Endodermal cell (in vitro differentiated cells): Measurements from ENCODE around the gene MAD2L2. TPM values are rescaled to one million over a fixed set of nuclear protein-coding genes. Genes with fewer than 3 reads are reported as not detected.

Experiments
- DNase-seq: peaks from one replicate; pipeline ENCODE4 v3.0.0-alpha.2; 2017
- H3K27ac ChIP-seq: 2 replicates; pipeline ENCODE4 v1.5.1; 2013; ENCODE audit warnings: mild to moderate bottlenecking, low read depth, low read length, moderate library complexity
- H3K27me3 ChIP-seq: 2 replicates; pipeline ENCODE4 v1.6.1; 2013; ENCODE audit warnings: mild to moderate bottlenecking, low read length, moderate library complexity; ENCODE audit not compliant: insufficient read depth, control insufficient read depth, poor library complexity, severe bottlenecking
- H3K36me3 ChIP-seq: 2 replicates; pipeline ENCODE4 v1.7.0; 2013; ENCODE audit warnings: mild to moderate bottlenecking, low read length, moderate library complexity; ENCODE audit not compliant: control insufficient read depth, insufficient read depth
- H3K4me1 ChIP-seq: one replicate; pipeline ENCODE4 v1.7.0; 2013; ENCODE audit warnings: low read length; ENCODE audit not compliant: control insufficient read depth, insufficient read depth
- H3K4me3 ChIP-seq: 2 replicates; pipeline ENCODE4 v1.5.1; 2013; ENCODE audit warnings: mild to moderate bottlenecking, low read length, moderate library complexity
- H3K9ac ChIP-seq: 2 replicates; pipeline ENCODE4 v1.6.1; 2013; ENCODE audit warnings: mild to moderate bottlenecking, low read length, moderate library complexity; ENCODE audit not compliant: poor library complexity, severe bottlenecking; ENCODE audit errors: extremely low read depth
- H3K9me3 ChIP-seq: 2 replicates; pipeline ENCODE4 v1.6.1; 2013; ENCODE audit warnings: mild to moderate bottlenecking, low read length, moderate library complexity; ENCODE audit not compliant: control insufficient read depth
- H3K27ac Mint-ChIP-seq: 2 replicates; pipeline ENCODE4 v1.8.0; 2020; ENCODE audit warnings: mixed read lengths
- H3K27me3 Mint-ChIP-seq: 2 replicates; pipeline ENCODE4 v1.8.0; 2021; ENCODE audit warnings: mild to moderate bottlenecking, mixed read lengths; ENCODE audit not compliant: insufficient read depth
- H3K36me3 Mint-ChIP-seq: 2 replicates; pipeline ENCODE4 v1.8.0; 2020; ENCODE audit warnings: low read depth, mixed read lengths
- H3K4me1 Mint-ChIP-seq: 2 replicates; pipeline ENCODE4 v1.8.0; 2020; ENCODE audit warnings: mixed read lengths
- H3K4me3 Mint-ChIP-seq: 2 replicates; pipeline ENCODE4 v1.8.0; 2020; ENCODE audit warnings: mild to moderate bottlenecking, moderate library complexity, mixed read lengths
- H3K9me3 Mint-ChIP-seq: 2 replicates; pipeline ENCODE4 v1.8.0; 2020; ENCODE audit warnings: mild to moderate bottlenecking, mixed read lengths
- CTCF ChIP-seq: fragments of 200-600 bp; sonication (generic); conservative IDR thresholded peaks from 2 replicates; pipeline ENCODE4 v1.5.0; 2021; ENCODE audit warnings: antibody characterized with exemption, mild to moderate bottlenecking
- WGBS, 2 experiments: methylation state at CpG; one replicate each; pipeline versions ENCODE4 v1.1.5 to v1.1.7; 2013; ENCODE audit warnings: missing lambda C conversion rate in 2 of 2, mixed read lengths in 1 of 2; ENCODE audit not compliant: insufficient coverage in 1 of 2, insufficient read length in 1 of 2; 5-methylcytosine and 5-hydroxymethylcytosine counted together
- total RNA-seq, 2 donors: library from RNA; stranded (reverse); fragmentation: NEBNext Ultra II Directional in 1 of 2; extraction: Animal tissue kit (Norgen Biotek cat#: 25700) in 1 of 2; gene quantifications; 2 replicates in 1 of 2; 3 replicates in 1 of 2; pipeline ENCODE4 v1.2.1, GENCODE V29; 2021

The MAD2L2 gene
- total RNA-seq, 2 donors from 2014 or later, result 128 to 132 TPM

DNA sequence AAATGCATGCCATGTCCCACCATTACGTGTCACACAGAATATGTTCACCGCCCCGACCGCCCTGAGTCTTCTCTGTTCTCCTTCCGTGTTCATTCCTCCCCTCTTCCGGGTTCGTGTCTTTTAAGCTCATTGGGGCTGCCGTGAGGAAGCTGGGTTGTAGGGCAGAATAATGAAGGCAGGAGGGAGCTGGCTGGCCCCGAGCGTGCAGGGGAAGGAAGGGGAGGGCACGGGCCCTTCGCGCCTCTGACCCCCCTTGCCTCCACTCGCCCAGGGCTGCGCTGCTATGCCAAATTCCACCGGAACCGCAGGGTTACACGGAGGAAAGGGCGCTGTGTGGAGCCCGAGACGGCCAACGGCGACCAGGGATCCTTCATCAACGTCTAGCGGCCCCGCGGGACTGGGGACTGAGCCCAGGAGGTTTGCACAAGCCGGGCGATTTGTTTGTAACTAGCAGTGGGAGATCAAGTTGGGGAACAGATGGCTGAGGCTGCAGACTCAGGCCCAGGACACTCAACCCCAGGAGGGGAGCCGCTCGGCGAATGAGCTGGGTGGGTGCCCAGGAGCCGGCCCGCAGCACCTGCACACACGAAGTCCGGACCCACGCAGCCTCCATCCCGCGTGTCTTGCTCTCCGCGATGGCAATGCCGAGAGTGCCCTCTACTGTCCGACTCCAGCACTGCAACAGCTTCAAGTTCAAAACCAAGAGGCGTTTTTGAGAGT, 38.5 kb upstream of the MAD2L2 start:
- Mint-ChIP-seq H3K4me1 (no peaks in the 10 kb centered on the region), H3K4me3 (peak overlapping the region; percentile 50), H3K27me3 (peaks cover 3% of the 10 kb centered on the region), H3K36me3 (no peaks in the 10 kb centered on the region), H3K9me3 (no peaks in the 10 kb centered on the region), H3K27ac (no peak overlapping the region)
- no peaks in the 10 kb centered on the region for H3K9me3 ChIP-seq
- no peak overlapping the region for H3K4me3 ChIP-seq
- no peaks in the 10 kb centered on the region for H3K4me1 ChIP-seq
- no peak overlapping the region for H3K9ac ChIP-seq
- peak; percentile 88 for DNase-seq
- WGBS, 2 experiments, result 50 to 56% methylated on average over 32 to 44 of the region's 44 CpGs
- no peak overlapping the region for H3K27ac ChIP-seq
- no peaks in the 10 kb centered on the region for H3K27me3 ChIP-seq
- H3K36me3 ChIP-seq, result no peaks in the 10 kb centered on the region
- peak; percentile 99 for TF ChIP-seq CTCF

- H3K9me3 ChIP-seq, result no peaks in the 10 kb centered on the region
- WGBS, 2 experiments, result 93 to 96% methylated on average over 12 to 24 of the region's 24 CpGs
- H3K27ac Mint-ChIP-seq, result no peak overlapping the region
- no peak for TF ChIP-seq CTCF
- H3K4me3 Mint-ChIP-seq, result no peak overlapping the region
- no peaks in the 10 kb centered on the region for H3K4me1 Mint-ChIP-seq
- no peaks in the 10 kb centered on the region for H3K36me3 Mint-ChIP-seq
- peak overlapping the region; percentile 68 for H3K27ac ChIP-seq
- H3K9me3 Mint-ChIP-seq, result no peaks in the 10 kb centered on the region
- H3K27me3 Mint-ChIP-seq, result peaks cover 3% of the 10 kb centered on the region
- no peak overlapping the region for H3K4me3 ChIP-seq
- no peaks in the 10 kb centered on the region for H3K4me1 ChIP-seq
- H3K36me3 ChIP-seq, result no peaks in the 10 kb centered on the region
- H3K9ac ChIP-seq, result no peak overlapping the region
- DNase-seq, result no peak
- H3K27me3 ChIP-seq, result no peaks in the 10 kb centered on the region
These were observed 34.1 kb upstream of the MAD2L2 start for GRCh38 chr1:11714831-11715575.

- TF ChIP-seq CTCF, result no peak
- WGBS, 2 experiments, result 94 to 95% methylated on average over 6 to 11 of the region's 11 CpGs
- Histone ChIP-seq H3K4me1 (no peaks in the 10 kb centered on the region), H3K27ac (no peak overlapping the region), H3K9ac (no peak overlapping the region), H3K9me3 (no peaks in the 10 kb centered on the region), H3K27me3 (no peaks in the 10 kb centered on the region), H3K36me3 (no peaks in the 10 kb centered on the region), H3K4me3 (no peak overlapping the region)
- Mint-ChIP-seq H3K36me3 (no peaks in the 10 kb centered on the region), H3K9me3 (no peaks in the 10 kb centered on the region), H3K27ac (no peak overlapping the region), H3K4me1 (peaks cover 4% of the 10 kb centered on the region), H3K27me3 (no peaks in the 10 kb centered on the region), H3K4me3 (no peak overlapping the region)
- DNase-seq, result no peak
These were observed 32.1 kb upstream of the MAD2L2 start for GRCh38 chr1:11713095-11713494.
